Omental fat pad (tissue), 4 donors: ENCODE results near the gene ADIPOR1. TPM values are rescaled to one million over a fixed set of nuclear protein-coding genes. Genes with fewer than 3 reads are reported as not detected.

ENCODE experiments used
- ATAC-seq: fragments of 150-250 bp; one replicate; pipeline ENCODE4 v1.9.1; 2016; ENCODE audit warnings: mild to moderate bottlenecking, moderate library complexity; ENCODE audit not compliant: low FRiP score
- DNase-seq: peaks from one replicate; pipeline ENCODE4 v3.0.0-alpha.2; 2019; ENCODE audit warnings: low spot score
- total RNA-seq, 4 donors: library from RNA; depleted of rRNA; stranded (reverse); fragments of >200 nt; gene quantifications; one replicate each; pipeline ENCODE4 v1.1.0, GENCODE V29; 2016
- TF ChIP-seq, protein P1 (sequence below), 3 donors: fragments of 450-650 bp; IDR thresholded peaks; one replicate each; pipeline ENCODE4 v1.5.1; 2016 to 2017; ENCODE audit warnings: antibody characterized with exemption in 3 of 3, mild to moderate bottlenecking in 3 of 3, moderate library complexity in 2 of 3

Gene ADIPOR1
- total RNA-seq, 4 donors from 2014 or later = 79.0 to 117 (median 94.2) TPM

DNA sequence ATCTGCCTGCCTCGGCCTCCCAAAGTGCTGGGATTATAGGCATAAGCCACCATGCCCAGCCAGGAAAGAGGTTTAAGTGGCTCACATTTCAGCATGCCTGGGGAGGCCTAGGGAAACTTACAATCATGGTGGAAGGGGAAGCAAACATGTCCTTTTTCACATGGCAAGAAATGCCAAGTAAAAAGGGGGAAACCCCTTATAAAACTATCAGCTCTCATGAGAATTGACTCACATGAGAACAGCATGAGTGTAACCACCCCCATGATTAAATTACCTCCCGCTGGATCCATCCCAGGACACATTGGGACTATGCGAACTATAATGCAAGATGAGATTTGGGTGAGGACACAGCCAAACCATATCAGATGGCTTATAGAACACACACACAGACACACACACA is 22.3 kb downstream of the ADIPOR1 start:
- TF ChIP-seq, protein P1, sequence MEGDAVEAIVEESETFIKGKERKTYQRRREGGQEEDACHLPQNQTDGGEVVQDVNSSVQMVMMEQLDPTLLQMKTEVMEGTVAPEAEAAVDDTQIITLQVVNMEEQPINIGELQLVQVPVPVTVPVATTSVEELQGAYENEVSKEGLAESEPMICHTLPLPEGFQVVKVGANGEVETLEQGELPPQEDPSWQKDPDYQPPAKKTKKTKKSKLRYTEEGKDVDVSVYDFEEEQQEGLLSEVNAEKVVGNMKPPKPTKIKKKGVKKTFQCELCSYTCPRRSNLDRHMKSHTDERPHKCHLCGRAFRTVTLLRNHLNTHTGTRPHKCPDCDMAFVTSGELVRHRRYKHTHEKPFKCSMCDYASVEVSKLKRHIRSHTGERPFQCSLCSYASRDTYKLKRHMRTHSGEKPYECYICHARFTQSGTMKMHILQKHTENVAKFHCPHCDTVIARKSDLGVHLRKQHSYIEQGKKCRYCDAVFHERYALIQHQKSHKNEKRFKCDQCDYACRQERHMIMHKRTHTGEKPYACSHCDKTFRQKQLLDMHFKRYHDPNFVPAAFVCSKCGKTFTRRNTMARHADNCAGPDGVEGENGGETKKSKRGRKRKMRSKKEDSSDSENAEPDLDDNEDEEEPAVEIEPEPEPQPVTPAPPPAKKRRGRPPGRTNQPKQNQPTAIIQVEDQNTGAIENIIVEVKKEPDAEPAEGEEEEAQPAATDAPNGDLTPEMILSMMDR (IDR thresholded peaks at IDR 0.05) = no peak
- no peak for ATAC-seq

DNA sequence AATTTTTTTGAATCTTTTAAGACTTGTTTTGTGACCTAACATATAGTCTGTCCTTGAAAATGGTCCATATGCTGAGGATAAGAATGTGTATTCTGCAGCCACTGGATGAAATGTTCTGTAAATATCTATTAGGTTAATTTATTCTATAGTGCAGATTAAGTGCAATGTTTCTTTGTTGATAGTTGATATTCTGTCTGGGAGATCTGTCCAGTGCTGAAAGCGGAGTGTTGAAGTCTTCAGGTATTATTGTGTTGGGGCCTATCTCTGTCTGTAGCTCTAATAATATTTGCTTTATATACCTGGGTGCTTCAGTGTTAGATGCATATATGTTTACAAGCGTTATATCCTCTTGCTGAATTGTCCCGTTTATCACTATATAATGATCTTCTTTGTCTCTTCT is 23.4 kb downstream of the ADIPOR1 start:
- ATAC-seq (no peak), DNase-seq (no peak)
- TF ChIP-seq, protein P1 (IDR thresholded peaks at IDR 0.05) = no peak

More for the DNA sequence above, 22.3 kb downstream of the ADIPOR1 start:
- DNase-seq = no peak

DNA sequence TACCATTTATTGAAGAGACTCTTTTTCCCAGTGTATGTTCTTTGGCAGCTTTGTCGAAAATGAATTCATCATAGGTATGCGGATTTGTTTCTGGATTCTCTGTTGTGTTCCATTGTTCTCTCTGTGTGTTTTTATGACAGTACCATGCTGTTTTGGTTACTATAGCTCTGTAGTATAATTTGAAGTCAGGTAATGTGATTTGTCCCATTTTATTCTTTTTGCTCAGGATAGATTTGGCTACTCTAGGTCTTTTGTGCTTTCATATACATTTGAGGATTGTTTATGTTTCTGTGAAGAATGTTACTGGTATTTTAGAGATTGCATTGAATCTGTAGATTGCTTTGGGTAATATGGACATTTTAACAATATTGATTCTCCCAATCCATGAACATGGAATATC is 25.6 kb downstream of the ADIPOR1 start:
- ATAC-seq (no peak), DNase-seq (no peak)
- TF ChIP-seq, protein P1 (IDR thresholded peaks at IDR 0.05) = no peak

DNA sequence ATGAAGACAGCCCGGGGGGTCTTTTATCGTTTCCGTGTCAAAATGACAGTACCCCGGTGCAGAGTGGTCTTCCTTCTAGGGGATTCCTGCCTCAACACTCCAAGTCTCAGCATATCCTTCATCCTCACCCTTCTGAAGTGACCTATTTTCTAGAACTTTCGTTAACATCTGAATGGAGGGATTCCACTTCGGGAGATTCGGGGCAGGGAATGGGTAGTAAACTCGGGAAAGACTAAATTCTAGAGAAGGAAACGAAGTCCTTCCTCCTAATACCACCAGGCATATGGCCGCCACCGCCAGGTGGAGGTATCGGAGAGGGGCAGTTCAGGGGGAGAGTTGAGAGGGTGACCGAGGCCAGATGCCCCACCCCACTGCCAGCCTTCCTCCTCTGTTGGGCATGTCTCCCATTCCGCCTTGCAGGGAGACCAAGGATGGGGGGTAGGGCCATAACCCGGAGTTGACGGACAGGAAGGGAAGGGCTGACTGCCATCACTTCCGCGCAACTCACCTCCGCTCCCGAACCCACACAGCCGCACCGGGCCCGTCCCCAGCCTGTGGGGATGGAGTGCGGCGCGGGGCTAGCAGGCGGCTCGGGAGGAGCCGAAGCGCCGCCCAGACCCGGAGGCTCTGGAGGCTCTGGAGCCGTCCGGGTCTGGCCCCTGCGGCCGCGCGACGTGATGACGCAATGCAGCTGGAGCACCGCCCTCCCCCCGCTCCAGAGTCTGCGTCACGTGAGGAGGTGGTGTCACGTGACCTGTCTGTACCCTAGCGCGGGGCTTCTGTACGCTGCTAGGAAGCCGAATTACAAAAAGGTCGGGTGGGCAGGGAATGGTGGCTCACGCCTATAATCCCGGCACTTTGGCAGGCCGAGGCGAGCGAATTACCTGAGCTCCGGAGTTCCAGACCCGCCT is 31.3 kb downstream of the ADIPOR1 start, which contains the start of gene KLHL12:
TSS of gene KLHL12 (minus strand) at position 654 of the 911 bp plus-strand sequence. CDS start 2,072 bp downstream, outside the sequence.
- DNase-seq (peak; percentile 96), ATAC-seq (peak; percentile 99)

DNA sequence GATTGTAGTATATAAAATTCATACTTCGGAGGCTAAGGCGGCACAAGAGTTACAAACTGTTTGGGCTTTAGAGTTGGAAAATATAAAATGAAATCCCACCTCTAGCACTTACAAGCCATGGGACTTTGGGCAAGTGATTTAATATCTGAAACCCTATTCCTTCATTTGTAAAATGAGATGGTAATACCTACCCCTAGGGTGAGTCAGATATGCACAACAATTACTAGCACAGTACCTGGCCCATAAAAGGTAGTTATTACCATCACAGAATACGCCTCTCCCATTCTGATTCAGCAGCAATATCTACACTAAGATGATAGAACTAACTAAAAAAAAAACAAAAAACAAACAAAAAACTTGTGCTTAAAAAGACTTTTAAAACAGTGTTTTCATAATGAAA is 34.6 kb downstream of the ADIPOR1 start:
- no peak for ATAC-seq
- no peak for DNase-seq
- TF ChIP-seq, protein P1 (IDR thresholded peaks at IDR 0.05) = no peak

More for the DNA sequence above, 31.3 kb downstream of the ADIPOR1 start, which contains the start of gene KLHL12:
- TF ChIP-seq, protein P1 (IDR thresholded peaks at IDR 0.05) = no peak

DNA sequence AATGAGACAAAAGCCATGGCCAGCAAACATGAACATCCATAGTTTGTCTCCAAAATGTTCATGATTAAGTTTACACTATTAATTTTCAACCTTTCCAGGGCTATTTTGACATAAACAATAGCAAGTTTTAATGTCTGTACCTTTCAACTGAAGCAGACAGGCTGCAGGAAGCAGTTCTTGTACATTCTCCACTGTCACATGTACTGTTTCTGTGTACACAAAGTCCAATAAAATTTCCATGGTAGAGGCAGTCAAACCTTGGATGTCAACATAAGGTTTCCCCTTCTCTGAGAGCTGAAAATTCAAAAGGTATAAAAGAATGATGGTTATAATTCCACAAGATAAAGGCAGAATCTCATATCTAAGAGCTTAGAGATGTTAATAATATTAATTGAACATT is 38.5 kb downstream of the ADIPOR1 start:
- TF ChIP-seq, protein P1 (IDR thresholded peaks at IDR 0.05) = no peak
- no peak for DNase-seq
- ATAC-seq = no peak
